ENCODE data around the gene ITGB2.

DNA sequence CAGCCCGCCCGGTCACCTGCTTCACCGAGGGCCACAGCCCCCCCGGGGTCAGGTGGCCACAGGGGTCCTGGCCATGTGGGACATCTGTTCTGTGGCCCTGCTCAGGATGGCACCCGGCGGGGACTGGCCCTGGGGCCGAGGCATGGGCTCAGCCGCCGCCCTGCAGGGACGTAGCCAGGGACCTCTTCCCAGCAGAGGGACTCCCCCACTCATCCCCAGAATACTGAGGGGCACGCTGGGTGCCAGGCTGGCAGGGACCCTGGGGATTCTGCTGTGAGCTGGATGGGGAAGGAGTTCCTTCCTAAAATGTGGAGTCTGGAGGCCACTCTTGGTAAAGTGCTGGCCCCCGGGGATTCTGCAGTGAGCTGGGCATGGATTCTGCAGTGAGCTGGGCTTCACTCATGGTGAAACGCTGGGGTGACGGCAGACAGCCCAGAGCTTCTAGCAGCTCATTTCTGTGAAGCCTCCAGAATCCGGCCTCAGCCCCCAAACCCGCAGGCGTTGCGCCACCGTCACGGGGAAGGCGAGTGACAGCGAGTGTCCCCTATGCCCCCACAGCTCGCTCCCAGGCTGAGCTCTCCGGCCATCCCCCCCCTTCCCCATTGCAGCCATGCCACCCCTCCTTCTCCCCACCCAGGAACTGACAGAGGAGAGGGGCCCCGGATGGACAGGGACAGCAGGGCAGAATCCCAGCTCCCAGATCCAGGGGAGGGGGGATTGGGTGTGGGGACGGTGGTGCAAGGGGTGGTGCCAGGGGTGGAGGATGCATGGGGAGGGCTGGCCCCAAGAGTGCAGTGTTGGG, 1.4 kb downstream of the ITGB2 start:
- no peak for TF ChIP-seq EZH2 (IDR thresholded peaks at IDR 0.05; ENCODE audit: low read depth)
- TF ChIP-seq, protein P1, sequence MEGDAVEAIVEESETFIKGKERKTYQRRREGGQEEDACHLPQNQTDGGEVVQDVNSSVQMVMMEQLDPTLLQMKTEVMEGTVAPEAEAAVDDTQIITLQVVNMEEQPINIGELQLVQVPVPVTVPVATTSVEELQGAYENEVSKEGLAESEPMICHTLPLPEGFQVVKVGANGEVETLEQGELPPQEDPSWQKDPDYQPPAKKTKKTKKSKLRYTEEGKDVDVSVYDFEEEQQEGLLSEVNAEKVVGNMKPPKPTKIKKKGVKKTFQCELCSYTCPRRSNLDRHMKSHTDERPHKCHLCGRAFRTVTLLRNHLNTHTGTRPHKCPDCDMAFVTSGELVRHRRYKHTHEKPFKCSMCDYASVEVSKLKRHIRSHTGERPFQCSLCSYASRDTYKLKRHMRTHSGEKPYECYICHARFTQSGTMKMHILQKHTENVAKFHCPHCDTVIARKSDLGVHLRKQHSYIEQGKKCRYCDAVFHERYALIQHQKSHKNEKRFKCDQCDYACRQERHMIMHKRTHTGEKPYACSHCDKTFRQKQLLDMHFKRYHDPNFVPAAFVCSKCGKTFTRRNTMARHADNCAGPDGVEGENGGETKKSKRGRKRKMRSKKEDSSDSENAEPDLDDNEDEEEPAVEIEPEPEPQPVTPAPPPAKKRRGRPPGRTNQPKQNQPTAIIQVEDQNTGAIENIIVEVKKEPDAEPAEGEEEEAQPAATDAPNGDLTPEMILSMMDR (conservative IDR thresholded peaks at IDR 0.05), result no peak
